ENCODE data around the gene CASP7.

DNA sequence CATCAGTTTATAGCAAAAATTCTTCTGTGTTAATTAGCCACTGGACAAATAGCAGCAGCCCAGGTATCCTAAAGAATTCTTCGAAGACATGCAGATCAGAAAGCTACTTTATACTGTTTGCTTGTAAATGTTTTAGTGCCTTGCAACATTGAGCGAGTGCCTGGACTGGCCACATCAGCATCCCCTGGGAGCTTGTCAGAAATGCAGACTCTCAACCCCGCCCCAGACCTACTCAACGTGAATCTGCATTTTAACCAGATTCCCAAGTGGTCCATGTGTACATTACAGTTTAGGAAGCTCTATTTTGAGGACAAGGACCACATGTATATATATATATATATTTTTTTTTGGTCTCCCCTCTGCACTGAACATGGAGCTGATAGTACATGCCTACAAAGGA, 53.3 kb downstream of the CASP7 start:
- TF ChIP-seq, protein P1, sequence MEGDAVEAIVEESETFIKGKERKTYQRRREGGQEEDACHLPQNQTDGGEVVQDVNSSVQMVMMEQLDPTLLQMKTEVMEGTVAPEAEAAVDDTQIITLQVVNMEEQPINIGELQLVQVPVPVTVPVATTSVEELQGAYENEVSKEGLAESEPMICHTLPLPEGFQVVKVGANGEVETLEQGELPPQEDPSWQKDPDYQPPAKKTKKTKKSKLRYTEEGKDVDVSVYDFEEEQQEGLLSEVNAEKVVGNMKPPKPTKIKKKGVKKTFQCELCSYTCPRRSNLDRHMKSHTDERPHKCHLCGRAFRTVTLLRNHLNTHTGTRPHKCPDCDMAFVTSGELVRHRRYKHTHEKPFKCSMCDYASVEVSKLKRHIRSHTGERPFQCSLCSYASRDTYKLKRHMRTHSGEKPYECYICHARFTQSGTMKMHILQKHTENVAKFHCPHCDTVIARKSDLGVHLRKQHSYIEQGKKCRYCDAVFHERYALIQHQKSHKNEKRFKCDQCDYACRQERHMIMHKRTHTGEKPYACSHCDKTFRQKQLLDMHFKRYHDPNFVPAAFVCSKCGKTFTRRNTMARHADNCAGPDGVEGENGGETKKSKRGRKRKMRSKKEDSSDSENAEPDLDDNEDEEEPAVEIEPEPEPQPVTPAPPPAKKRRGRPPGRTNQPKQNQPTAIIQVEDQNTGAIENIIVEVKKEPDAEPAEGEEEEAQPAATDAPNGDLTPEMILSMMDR (IDR thresholded peaks at IDR 0.05; ENCODE audit: insufficient read depth, low read length, poor library complexity, severe bottlenecking), result no peak
- TF ChIP-seq EZH2phosphoT487 (conservative IDR thresholded peaks at IDR 0.05; ENCODE audit: low read length), result no peak

All from SU-DHL-6 (cell line).